ENCODE results near the gene PHLDB3. TPM values are rescaled to one million over a fixed set of nuclear protein-coding genes. Genes with fewer than 3 reads are reported as not detected.

The PHLDB3 gene
- total RNA-seq, 1 experiment from 2014 or later = 9.0 TPM

DNA sequence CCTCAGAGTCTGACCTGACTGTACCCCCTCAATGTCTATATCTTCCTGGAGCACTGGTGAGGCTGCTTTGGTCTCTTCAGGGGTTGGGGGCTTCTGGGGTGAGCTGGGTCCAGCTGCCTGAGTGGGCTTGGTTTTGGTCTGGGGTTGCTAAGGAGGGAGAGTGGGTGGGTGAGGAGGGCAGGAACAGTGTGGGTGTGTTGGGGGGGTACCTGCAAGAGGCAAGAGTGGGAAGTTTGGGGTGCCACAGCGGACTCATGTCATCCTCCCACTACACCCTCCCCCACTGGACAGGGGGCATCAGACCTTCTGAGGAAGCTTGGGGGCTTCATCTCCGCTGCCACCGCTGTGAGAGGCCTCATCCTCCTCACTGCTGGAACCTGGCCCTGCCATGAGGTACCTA lies 42.0 kb upstream of the PHLDB3 start:
- intact Hi-C loops (cut with micrococcal nuclease; ENCODE audit: unreplicated experiment) = no loop called here
- no peak for DNase-seq (ENCODE audit: low spot score)
- BruUV-seq (replicated peaks) = no TSS peak
- ChIA-PET POLR2A (ENCODE audit: low non-redundant PET) (no interaction called here), CTCF (interaction anchor here (0.7 to 1.1 kb wide), 2 partner anchors 8 to 16 kb away, joined by 3 to 4 read pairs; no protein-coding TSS in a partner anchor)
- Histone ChIP-seq H3K27me3 (replicated peaks; ENCODE audit: insufficient read depth, low read depth, low read length, poor library complexity) (no peaks in the 10 kb centered on the region), H3K9me3 (ENCODE audit: low read depth, low read length, poor library complexity, severe bottlenecking) (no peaks in the 10 kb centered on the region), H3K4me3 (ENCODE audit: low read depth, low read length, poor library complexity, severe bottlenecking) (no peak overlapping the region), H3K4me1 (ENCODE audit: insufficient read depth, low read length, poor library complexity, severe bottlenecking) (no peaks in the 10 kb centered on the region), H3K27ac (ENCODE audit: low read depth, low read length, poor library complexity, severe bottlenecking) (no peak overlapping the region), H3K36me3 (ENCODE audit: insufficient read depth, low read length, poor library complexity, severe bottlenecking) (peaks cover 38% of the 10 kb centered on the region)
- TF ChIP-seq EZH2 (IDR thresholded peaks at IDR 0.05; ENCODE audit: borderline replicate concordance, low read depth, low read length, poor library complexity, severe bottlenecking) = no peak
- TF ChIP-seq, protein P1, sequence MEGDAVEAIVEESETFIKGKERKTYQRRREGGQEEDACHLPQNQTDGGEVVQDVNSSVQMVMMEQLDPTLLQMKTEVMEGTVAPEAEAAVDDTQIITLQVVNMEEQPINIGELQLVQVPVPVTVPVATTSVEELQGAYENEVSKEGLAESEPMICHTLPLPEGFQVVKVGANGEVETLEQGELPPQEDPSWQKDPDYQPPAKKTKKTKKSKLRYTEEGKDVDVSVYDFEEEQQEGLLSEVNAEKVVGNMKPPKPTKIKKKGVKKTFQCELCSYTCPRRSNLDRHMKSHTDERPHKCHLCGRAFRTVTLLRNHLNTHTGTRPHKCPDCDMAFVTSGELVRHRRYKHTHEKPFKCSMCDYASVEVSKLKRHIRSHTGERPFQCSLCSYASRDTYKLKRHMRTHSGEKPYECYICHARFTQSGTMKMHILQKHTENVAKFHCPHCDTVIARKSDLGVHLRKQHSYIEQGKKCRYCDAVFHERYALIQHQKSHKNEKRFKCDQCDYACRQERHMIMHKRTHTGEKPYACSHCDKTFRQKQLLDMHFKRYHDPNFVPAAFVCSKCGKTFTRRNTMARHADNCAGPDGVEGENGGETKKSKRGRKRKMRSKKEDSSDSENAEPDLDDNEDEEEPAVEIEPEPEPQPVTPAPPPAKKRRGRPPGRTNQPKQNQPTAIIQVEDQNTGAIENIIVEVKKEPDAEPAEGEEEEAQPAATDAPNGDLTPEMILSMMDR (conservative IDR thresholded peaks at IDR 0.05; ENCODE audit: low read depth, low read length) = no peak

DNA sequence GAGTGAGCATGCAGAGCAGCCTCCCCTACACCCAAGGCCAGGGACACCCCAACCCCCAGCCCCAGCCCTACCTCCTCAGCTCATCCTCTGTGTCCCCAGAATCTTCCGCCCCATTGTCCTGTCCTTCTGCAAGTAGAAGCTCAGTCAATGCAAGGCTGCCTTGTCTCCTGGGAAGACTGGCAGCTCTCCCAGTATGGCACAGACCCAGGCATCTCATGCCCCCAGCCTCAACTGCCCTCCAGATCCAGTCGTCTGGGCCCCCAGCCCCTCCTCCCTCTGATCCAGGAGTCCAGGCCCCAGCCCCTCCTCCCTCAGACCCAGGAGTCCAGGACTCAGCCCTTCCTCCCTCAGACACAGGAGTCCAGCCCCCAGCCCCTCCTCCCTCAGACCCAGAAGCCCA lies 41.4 kb upstream of the PHLDB3 start:
- no peak overlapping the region for H3K4me3 ChIP-seq (ENCODE audit: low read depth, low read length, poor library complexity, severe bottlenecking)
- H3K27ac ChIP-seq (ENCODE audit: low read depth, low read length, poor library complexity, severe bottlenecking) = no peak overlapping the region
- ChIA-PET CTCF (interaction anchor here (0.7 to 1.1 kb wide), 2 partner anchors 9 to 16 kb away, joined by 3 to 4 read pairs; no protein-coding TSS in a partner anchor), POLR2A (ENCODE audit: low non-redundant PET) (no interaction called here)
- intact Hi-C loops (cut with micrococcal nuclease; ENCODE audit: unreplicated experiment) = no loop called here
- peaks cover 37% of the 10 kb centered on the region for H3K36me3 ChIP-seq (ENCODE audit: insufficient read depth, low read length, poor library complexity, severe bottlenecking)
- TF ChIP-seq EZH2 (IDR thresholded peaks at IDR 0.05; ENCODE audit: borderline replicate concordance, low read depth, low read length, poor library complexity, severe bottlenecking) = no peak
- TF ChIP-seq, protein P1 (conservative IDR thresholded peaks at IDR 0.05; ENCODE audit: low read depth, low read length) = no peak
- no peaks in the 10 kb centered on the region for H3K4me1 ChIP-seq (ENCODE audit: insufficient read depth, low read length, poor library complexity, severe bottlenecking)
- H3K9me3 ChIP-seq (ENCODE audit: low read depth, low read length, poor library complexity, severe bottlenecking) = no peaks in the 10 kb centered on the region
- no TSS peak for BruUV-seq (replicated peaks)
- no peak for DNase-seq (ENCODE audit: low spot score)
- H3K27me3 ChIP-seq (replicated peaks; ENCODE audit: insufficient read depth, low read depth, low read length, poor library complexity) = no peaks in the 10 kb centered on the region

DNA sequence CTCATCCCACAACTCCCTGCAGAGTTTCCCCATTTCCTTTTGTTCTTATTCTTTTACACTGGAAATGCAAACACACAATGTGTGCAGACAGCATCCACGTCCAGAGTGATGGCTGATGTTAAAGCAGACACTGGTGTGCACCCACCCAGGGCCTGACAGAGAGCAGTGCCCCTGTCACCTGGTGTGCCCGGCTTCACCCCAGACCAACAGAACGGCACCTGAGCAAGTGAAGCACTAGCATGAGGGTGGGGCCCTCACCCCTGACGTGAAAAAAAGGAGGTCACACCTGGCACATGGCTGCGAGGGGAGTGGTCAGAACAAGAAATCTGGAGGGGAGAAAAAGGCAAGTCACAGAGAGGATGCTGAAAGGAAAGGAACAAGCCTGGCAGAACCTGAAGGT lies 40.7 kb upstream of the PHLDB3 start:
- H3K27me3 ChIP-seq (replicated peaks; ENCODE audit: insufficient read depth, low read depth, low read length, poor library complexity) = no peaks in the 10 kb centered on the region
- H3K9me3 ChIP-seq (ENCODE audit: low read depth, low read length, poor library complexity, severe bottlenecking) = no peaks in the 10 kb centered on the region
- intact Hi-C loops (cut with micrococcal nuclease; ENCODE audit: unreplicated experiment) = no loop called here
- no peak overlapping the region for H3K4me3 ChIP-seq (ENCODE audit: low read depth, low read length, poor library complexity, severe bottlenecking)
- DNase-seq (ENCODE audit: low spot score) = no peak
- BruUV-seq (replicated peaks) = no TSS peak
- ChIA-PET POLR2A (ENCODE audit: low non-redundant PET) (no interaction called here), CTCF (interaction anchor here (1.1 kb wide), 1 partner anchor 10 kb away, joined by 4 read pairs; no protein-coding TSS in a partner anchor)
- H3K27ac ChIP-seq (ENCODE audit: low read depth, low read length, poor library complexity, severe bottlenecking) = no peak overlapping the region
- TF ChIP-seq, protein P1 (conservative IDR thresholded peaks at IDR 0.05; ENCODE audit: low read depth, low read length) = no peak
- no peak for TF ChIP-seq EZH2 (IDR thresholded peaks at IDR 0.05; ENCODE audit: borderline replicate concordance, low read depth, low read length, poor library complexity, severe bottlenecking)
- peaks cover 37% of the 10 kb centered on the region for H3K36me3 ChIP-seq (ENCODE audit: insufficient read depth, low read length, poor library complexity, severe bottlenecking)
- no peaks in the 10 kb centered on the region for H3K4me1 ChIP-seq (ENCODE audit: insufficient read depth, low read length, poor library complexity, severe bottlenecking)

Measured in A673 (cell line).